K562 (cell line): Measurements from ENCODE around the gene LRRC4C. TPM values are rescaled to one million over a fixed set of nuclear protein-coding genes. Genes with fewer than 3 reads are reported as not detected.

Experiments used
- ATAC-seq: fragments of 200-7000 bp; cut with Tn5 transposase; 3 replicates; pipeline ENCODE4 v1.9.1; 2020; ENCODE audit warnings: moderate library complexity
- BruUV-seq: library from RNA; stranded (reverse); fragments of 400-500 nt; replicated peaks from 2 replicates; lab custom pipeline; 2021; lab: Mats Ljungman, UMichigan
- CTCF ChIA-PET: fragments of 300-600 bp; formaldehyde crosslinking; extraction: SDS; loops from one replicate; lab custom pipeline; 2021; ENCODE audit warnings: low intra/inter-chr PET ratio; lab: Yijun Ruan, JAX
- POLR2A ChIA-PET: fragments of 300-600, 350-650 bp; sonication (Branson Sonifier 250); formaldehyde crosslinking; extraction: SDS; loops from one replicate; lab custom pipeline; 2021; ENCODE audit warnings: antibody characterized with exemption, inconsistent platforms; lab: Yijun Ruan, JAX
- DNase-seq, 4 experiments: peaks; one replicate each; pipeline versions ENCODE4 v3.0.0 to v3.0.0-alpha.2; 2011 to 2018; ENCODE audit warnings: low spot score in 3 of 4, mixed read lengths in 3 of 4; ENCODE audit errors: extremely low read depth in 1 of 4
- FAIRE-seq: peaks from 2 replicates; lab custom pipeline; 2011; peaks lifted over from hg19 to GRCh38; lab: Jason Lieb, UNC
- H2AFZ ChIP-seq: 2 replicates; pipeline ENCODE4 v1.6.0; 2011; ENCODE audit warnings: low read depth, low read length, control low read depth, inconsistent platforms
- H3K27ac ChIP-seq: fragments of 200-600 bp; 3 replicates; pipeline ENCODE4 v1.8.0; 2011; ENCODE audit warnings: low read depth, mild to moderate bottlenecking, control low read depth, inconsistent platforms, low read length, moderate library complexity, mixed read lengths; ENCODE audit errors: extremely low read depth
- H3K27me3 ChIP-seq, 2 experiments: fragments of 300-600 bp in 1 of 2; 2 replicates in 1 of 2; 3 replicates in 1 of 2; pipeline versions ENCODE4 v1.6.0 to v1.8.0; 2011; ENCODE audit warnings: inconsistent platforms in 2 of 2, low read length in 2 of 2, mild to moderate bottlenecking in 1 of 2, mixed read lengths in 1 of 2, moderate library complexity in 1 of 2; ENCODE audit not compliant: control insufficient read depth in 2 of 2, insufficient read depth in 2 of 2
- H3K36me3 ChIP-seq: fragments of 300-600 bp; 3 replicates; pipeline ENCODE4 v1.8.0; 2011; ENCODE audit warnings: mild to moderate bottlenecking, low read length, inconsistent platforms; ENCODE audit not compliant: control insufficient read depth, insufficient read depth
- H3K4me1 ChIP-seq, 2 experiments: fragments of 200-600 bp in 1 of 2; replicated peaks in 1 of 2; 2 replicates in 1 of 2; 3 replicates in 1 of 2; pipeline versions ENCODE4 v1.5.1 to v1.8.0; 2011; ENCODE audit warnings: inconsistent platforms in 2 of 2, low read length in 2 of 2, mild to moderate bottlenecking in 1 of 2, mixed read lengths in 1 of 2, moderate library complexity in 1 of 2; ENCODE audit not compliant: control insufficient read depth in 2 of 2, insufficient read depth in 2 of 2
- H3K4me2 ChIP-seq: 2 replicates; pipeline ENCODE4 v1.6.1; 2011; ENCODE audit warnings: low read length, control low read depth, inconsistent platforms, mixed read lengths; ENCODE audit not compliant: insufficient read depth
- H3K4me3 ChIP-seq: fragments of 200-600 bp; sonication (generic), shearing (Covaris generic); 2 replicates; pipeline ENCODE4 v1.5.1; 2016; ENCODE audit warnings: control low read depth, inconsistent platforms
- H3K79me2 ChIP-seq: fragments of 200-600 bp; 3 replicates; pipeline ENCODE4 v1.8.0; 2011; ENCODE audit warnings: low read length, inconsistent platforms; ENCODE audit not compliant: control insufficient read depth, insufficient read depth
- H3K9ac ChIP-seq, 2 experiments: 2 replicates each; pipeline versions ENCODE4 v1.6.0 to v1.6.1; 2011; ENCODE audit warnings: low read depth in 2 of 2, low read length in 2 of 2, control low read depth in 1 of 2, inconsistent platforms in 1 of 2, mild to moderate bottlenecking in 1 of 2, mixed read lengths in 1 of 2; ENCODE audit not compliant: insufficient read depth in 1 of 2
- H3K9me1 ChIP-seq: one replicate; pipeline ENCODE4 v1.6.0; 2011; ENCODE audit warnings: inconsistent platforms, mild to moderate bottlenecking, low read length, moderate library complexity; ENCODE audit not compliant: control insufficient read depth, insufficient read depth
- H3K9me3 ChIP-seq: replicated peaks from 2 replicates; pipeline ENCODE4 v1.5.1; 2011; ENCODE audit warnings: low read depth, low read length, inconsistent platforms; ENCODE audit not compliant: control insufficient read depth, insufficient read depth
- H4K20me1 ChIP-seq: replicated peaks from 2 replicates; pipeline ENCODE4 v1.6.1; 2011; ENCODE audit warnings: low read length, inconsistent platforms, mixed read lengths; ENCODE audit not compliant: control insufficient read depth, insufficient read depth
- CUX1 ChIP-seq: fragments of 200-800 bp; sonication (Bioruptor generic); IDR thresholded peaks from 2 replicates; pipeline ENCODE4 v1.6.1; 2016; ENCODE audit warnings: missing genetic modification characterization, missing compliant biosample characterization
- THRA ChIP-seq: fragments of 450-650 bp; IDR thresholded peaks from 2 replicates; pipeline ENCODE4 v1.6.1; 2017; ENCODE audit warnings: mild to moderate bottlenecking, moderate library complexity
- in situ Hi-C: fragments of 300-500 bp; cut with MboI; formaldehyde crosslinking; loops from 4 replicates; pipeline ENCODE4 v1.15.0; 2018; ENCODE audit warnings: inconsistent platforms, mixed read lengths
- intact Hi-C: fragments of 100-400 bp; cut with micrococcal nuclease; formaldehyde crosslinking; loops from 2 replicates; pipeline ENCODE4 v1.14.2; 2022
- polyA plus RNA-seq, 8 experiments: library from polyadenylated mRNA; depleted of rRNA in 4 of 8; stranded (reverse) in 5 of 8; unstranded in 3 of 8; fragments of >200 nt; fragmentation: Nextera tagmentation in 2 of 8; fragmentation: Illumina TruSeq in 1 of 8; extraction: Ambion mirVana in 2 of 8; extraction: Trizol in 1 of 8; gene quantifications; 2 replicates each; pipeline versions ENCODE4 v1.2.1 to v1.2.3, GENCODE V29; 2011 to 2014; ENCODE audit warnings: inconsistent platforms in 1 of 8, missing spikeins in 1 of 8
- total RNA-seq, 7 experiments: library from RNA; depleted of rRNA in 6 of 7; stranded (reverse); fragments of >200 nt in 6 of 7; fragmentation: Illumina TruSeq in 2 of 7; extraction: Trizol in 2 of 7; gene quantifications; 2 replicates each; pipeline versions ENCODE4 v1.2.1 to v1.2.3, GENCODE V29; 2011 to 2021; ENCODE audit warnings: low replicate concordance in 1 of 7

Gene LRRC4C
- total and polyA plus RNA-seq, 9 of the 15 experiments (the other 6 are each of a cell fraction or from before 2014, with no cell fraction given) = not detected

GRCh38 chr11:40958707-40959106 is 500.7 kb downstream of the LRRC4C start:
- Histone ChIP-seq H2AFZ (no peak overlapping the region), H3K79me2 (no peaks in the 10 kb centered on the region), H3K9me1 (no peaks in the 10 kb centered on the region), H3K27ac (no peak overlapping the region), H3K4me3 (no peak overlapping the region), H4K20me1 (no peaks in the 10 kb centered on the region), H3K9ac (no peak overlapping the region), H3K27me3 (no peaks in the 10 kb centered on the region), H3K36me3 (no peaks in the 10 kb centered on the region), H3K4me2 (no peak overlapping the region), H3K9me3 (no peaks in the 10 kb centered on the region), H3K4me1 (no peaks in the 10 kb centered on the region)
- TF ChIP-seq CUX1 (CRISPR knock-in tag) (no peak), THRA (no peak)
- no TSS peak for BruUV-seq
- no peak for FAIRE-seq
- CTCF ChIA-PET = no interaction called here
- ATAC-seq = no peak
- DNase-seq = no peak
- POLR2A ChIA-PET = no interaction called here
- intact Hi-C loops = no loop called here
- in situ Hi-C loops = no loop called here
